Esophagus squamous epithelium (tissue), 5 donors: ENCODE measurements around the gene TSSK2. TPM values are rescaled to one million over a fixed set of nuclear protein-coding genes. Genes with fewer than 3 reads are reported as not detected.

Experiments used
- DNase-seq: peaks from one replicate; lab custom pipeline; 2025; lab: John Stamatoyannopoulos, UW
- H3K27ac ChIP-seq, 4 donors: fragments of 200-600 bp; sonication (generic); one replicate each; pipeline ENCODE4 v1.5.1; 2016 to 2019; ENCODE audit warnings: mild to moderate bottlenecking in 1 of 4
- H3K27me3 ChIP-seq, 4 donors: fragments of 200-600 bp; sonication (generic); 1 replicate in 3 of 4; 2 replicates in 1 of 4; pipeline versions ENCODE4 v1.5.1 to v1.6.0; 2017 to 2021; ENCODE audit warnings: antibody characterized with exemption in 1 of 4
- H3K36me3 ChIP-seq, 3 donors: fragments of 200-600 bp; sonication (generic); one replicate each; pipeline ENCODE4 v1.5.1; 2016 to 2019
- H3K4me1 ChIP-seq, 3 donors: fragments of 200-600 bp; sonication (generic); one replicate each; pipeline ENCODE4 v1.5.1; 2017 to 2019
- H3K4me3 ChIP-seq, 4 donors: fragments of 200-600 bp; sonication (generic); 1 replicate in 3 of 4; 2 replicates in 1 of 4; pipeline ENCODE4 v1.5.1; 2016 to 2019; ENCODE audit warnings: mild to moderate bottlenecking in 2 of 4, moderate library complexity in 1 of 4
- H3K9me3 ChIP-seq, 3 donors: fragments of 200-600 bp; sonication (generic); one replicate each; pipeline ENCODE4 v1.5.1; 2016 to 2019
- CTCF ChIP-seq, 6 experiments: fragments of 450-650 bp in 4 of 6; fragments of 200-600 bp in 2 of 6; sonication (generic) in 2 of 6; IDR thresholded peaks; one replicate each; pipeline ENCODE4 v1.5.1; 2016 to 2019; ENCODE audit warnings: antibody characterized with exemption in 6 of 6, mild to moderate bottlenecking in 4 of 6, moderate library complexity in 4 of 6
- POLR2A ChIP-seq, 4 donors: fragments of 450-650 bp; IDR thresholded peaks; one replicate each; pipeline ENCODE4 v1.6.1; 2017; ENCODE audit warnings: antibody characterized with exemption in 4 of 4, mild to moderate bottlenecking in 4 of 4, moderate library complexity in 3 of 4
- WGBS, 2 donors: methylation state at CpG; one replicate each; pipeline ENCODE4 v1.1.5; 2018; 5-methylcytosine and 5-hydroxymethylcytosine counted together
- intact Hi-C: fragments of 100-400 bp; cut with DNase I; formaldehyde crosslinking; loops from one replicate; pipeline ENCODE4 v1.15.0; 2022
- total RNA-seq, 4 donors: library from RNA; depleted of rRNA; stranded (reverse); fragments of >200 nt; gene quantifications; one replicate each; pipeline ENCODE4 v1.1.0, GENCODE V29; 2016
- donor health status: DM: yes; HTN: yes; CAD: no.

The TSSK2 gene
- total RNA-seq, 4 donors from 2014 or later = 0.18 TPM; not detected in 3

- intact Hi-C loops = no loop called here
- no peaks in the 10 kb centered on the region for H3K9me3 ChIP-seq
These were observed 33.0 kb upstream of the TSSK2 start for GRCh38 chr22:19098157-19098556.

GRCh38 chr22:19103880-19104821 is 27.0 kb upstream of the TSSK2 start:
- H3K27ac ChIP-seq = peak overlapping the region in 3 of 4 donors; percentile 25 to 54 (median 34)
- H3K36me3 ChIP-seq = peaks cover 0 to 8% (median 0%) of the 10 kb centered on the region in 3 donors
- no peaks in the 10 kb centered on the region for H3K9me3 ChIP-seq
- no peak for DNase-seq
- 54 to 63% methylated on average over 2 to 5 of the region's 5 CpGs for WGBS, 2 donors
- H3K27me3 ChIP-seq = no peaks in the 10 kb centered on the region
- intact Hi-C loops = no loop called here
- no peak overlapping the region for H3K4me3 ChIP-seq
- H3K4me1 ChIP-seq = peaks cover 7 to 66% (median 39%) of the 10 kb centered on the region in 3 donors
- TF ChIP-seq CTCF (IDR thresholded peaks at IDR 0.05) (no peak), POLR2A (IDR thresholded peaks at IDR 0.05) (no peak)

More at GRCh38 chr22:19098157-19098556, 33.0 kb upstream of the TSSK2 start:
- H3K4me3 ChIP-seq = no peak overlapping the region
- H3K36me3 ChIP-seq = peaks cover 0 to 32% (median 0%) of the 10 kb centered on the region in 3 donors
- peaks cover 0 to 37% (median 11%) of the 10 kb centered on the region in 3 donors for H3K4me1 ChIP-seq
- no peak for DNase-seq
- no peaks in the 10 kb centered on the region for H3K27me3 ChIP-seq
- WGBS, 2 donors = 68 to 78% methylated on average over 4 of the region's 4 CpGs
- peak overlapping the region in 2 of 4 donors; percentile 26 to 64 for H3K27ac ChIP-seq
- no peak for TF ChIP-seq POLR2A (IDR thresholded peaks at IDR 0.05)
- TF ChIP-seq CTCF (IDR thresholded peaks at IDR 0.05) = no peak

GRCh38 chr22:19105456-19105855 is 25.7 kb upstream of the TSSK2 start:
- no peak overlapping the region for H3K4me3 ChIP-seq

GRCh38 chr22:19105867-19106802 is 25.0 kb upstream of the TSSK2 start:
- TF ChIP-seq POLR2A (IDR thresholded peaks at IDR 0.05) (no peak), CTCF (IDR thresholded peaks at IDR 0.05) (peak in 2 of 6 experiments; percentile 20 to 24)
- no peaks in the 10 kb centered on the region for H3K27me3 ChIP-seq
- H3K36me3 ChIP-seq = peaks cover 0 to 8% (median 0%) of the 10 kb centered on the region in 3 donors
- intact Hi-C loops = no loop called here
- H3K4me1 ChIP-seq = peaks cover 20 to 76% (median 44%) of the 10 kb centered on the region in 3 donors
- 55 to 67% methylated on average over 14 of the region's 18 CpGs for WGBS, 2 donors
- H3K9me3 ChIP-seq = no peaks in the 10 kb centered on the region
- no peak overlapping the region for H3K4me3 ChIP-seq
- no peak for DNase-seq
- peak overlapping the region in 3 of 4 donors; percentile 17 to 29 (median 26) for H3K27ac ChIP-seq

More at GRCh38 chr22:19105456-19105855, 25.7 kb upstream of the TSSK2 start:
- peaks cover 0 to 8% (median 0%) of the 10 kb centered on the region in 3 donors for H3K36me3 ChIP-seq
- no peak for DNase-seq
- WGBS, 2 donors = 90 to 94% methylated on average over 5 to 8 of the region's 8 CpGs
- TF ChIP-seq POLR2A (IDR thresholded peaks at IDR 0.05) (no peak), CTCF (IDR thresholded peaks at IDR 0.05) (no peak)
- peak overlapping the region in 3 of 4 donors; percentile 17 to 29 (median 26) for H3K27ac ChIP-seq
- H3K9me3 ChIP-seq = no peaks in the 10 kb centered on the region
- H3K27me3 ChIP-seq = no peaks in the 10 kb centered on the region
- peaks cover 15 to 69% (median 44%) of the 10 kb centered on the region in 3 donors for H3K4me1 ChIP-seq
- intact Hi-C loops = no loop called here
